Measurements from ENCODE around the gene ATP5F1D. TPM values are rescaled to one million over a fixed set of nuclear protein-coding genes. Genes with fewer than 3 reads are reported as not detected.

The ATP5F1D gene
- total RNA-seq, 1 donor from 2014 or later = 16.8 TPM

DNA sequence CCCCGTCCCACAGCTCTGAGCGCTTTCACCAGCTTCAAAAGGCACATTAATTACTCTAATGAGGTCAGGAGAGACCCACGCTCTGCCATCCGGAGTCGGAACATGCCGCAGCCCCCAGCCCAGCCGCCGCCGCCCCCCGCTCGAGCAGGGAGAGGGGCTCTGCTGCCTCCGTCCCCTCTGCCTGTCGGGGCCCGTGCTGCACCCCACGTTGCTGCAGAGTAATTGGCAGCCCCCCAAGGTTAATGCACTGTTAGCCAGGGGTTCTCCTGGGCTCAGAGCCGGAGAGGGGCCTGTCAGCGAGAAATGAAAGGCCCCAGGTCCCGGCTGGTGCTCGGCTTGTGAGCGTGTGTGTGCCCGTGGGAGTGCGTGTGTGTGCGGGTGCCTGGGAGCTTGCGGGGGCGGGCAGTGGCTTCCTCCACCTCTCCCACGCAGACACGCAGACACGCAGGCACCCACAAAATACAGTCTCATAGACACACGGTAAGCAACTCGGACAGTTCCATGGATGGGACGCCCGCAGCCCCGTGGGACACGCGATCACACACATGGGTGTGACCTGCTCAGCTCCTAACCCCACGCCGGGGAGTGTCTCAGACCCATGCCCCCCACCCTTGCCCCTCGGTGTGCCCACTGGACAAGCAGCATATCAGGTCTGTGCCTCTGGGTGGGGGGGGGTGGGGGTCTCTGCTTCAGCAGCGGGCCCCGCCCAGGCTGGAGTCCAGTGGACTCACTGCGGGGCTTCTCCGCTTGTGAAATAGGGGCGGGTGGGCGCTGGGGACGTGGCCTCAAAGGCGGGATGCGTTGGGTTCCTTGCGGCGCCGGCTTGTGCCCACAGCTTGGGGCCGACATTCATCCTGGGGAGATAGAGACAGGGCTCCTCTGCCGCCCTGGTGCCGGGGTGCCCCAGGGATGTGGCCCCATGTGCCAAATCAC lies 39.4 kb downstream of the ATP5F1D start:
- no peak for DNase-seq (ENCODE audit: low read depth in 2 of 2)

- no peak for DNase-seq (ENCODE audit: low read depth in 2 of 2)
These were observed 40.2 kb downstream of the ATP5F1D start for GRCh38 chr19:1281569-1282287.

DNA sequence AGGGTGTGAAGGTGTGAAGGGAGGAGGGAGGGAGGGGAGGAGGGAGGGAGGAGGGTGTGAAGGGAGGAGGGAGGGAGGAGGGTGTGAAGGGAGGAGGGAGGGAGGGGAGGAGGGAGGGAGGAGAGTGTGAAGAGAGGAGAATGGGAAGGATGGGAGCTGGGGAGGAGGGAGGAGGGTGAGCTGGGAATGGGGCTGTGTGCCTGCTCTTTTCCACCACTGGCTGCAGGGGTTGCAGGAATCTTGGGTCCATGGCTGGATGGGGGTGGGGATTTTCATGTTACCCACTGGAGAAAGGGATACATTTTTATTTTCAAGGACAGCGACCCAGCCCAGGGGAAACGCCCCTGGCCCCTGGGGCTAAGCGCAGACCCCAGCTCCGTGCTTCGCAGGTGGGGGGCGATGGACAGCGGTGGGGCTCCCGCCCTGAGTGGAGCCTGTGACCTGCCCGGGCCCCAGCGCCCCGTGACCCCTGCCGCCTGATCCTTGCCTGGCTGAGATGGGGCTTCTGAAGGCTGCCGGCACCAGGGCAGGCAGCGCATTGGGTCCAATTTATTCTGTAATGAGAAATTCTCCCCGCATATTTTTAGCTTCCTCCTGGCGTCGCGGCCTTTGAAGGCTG lies 41.1 kb downstream of the ATP5F1D start:
- no peak for DNase-seq (ENCODE audit: low read depth in 2 of 2)

DNA sequence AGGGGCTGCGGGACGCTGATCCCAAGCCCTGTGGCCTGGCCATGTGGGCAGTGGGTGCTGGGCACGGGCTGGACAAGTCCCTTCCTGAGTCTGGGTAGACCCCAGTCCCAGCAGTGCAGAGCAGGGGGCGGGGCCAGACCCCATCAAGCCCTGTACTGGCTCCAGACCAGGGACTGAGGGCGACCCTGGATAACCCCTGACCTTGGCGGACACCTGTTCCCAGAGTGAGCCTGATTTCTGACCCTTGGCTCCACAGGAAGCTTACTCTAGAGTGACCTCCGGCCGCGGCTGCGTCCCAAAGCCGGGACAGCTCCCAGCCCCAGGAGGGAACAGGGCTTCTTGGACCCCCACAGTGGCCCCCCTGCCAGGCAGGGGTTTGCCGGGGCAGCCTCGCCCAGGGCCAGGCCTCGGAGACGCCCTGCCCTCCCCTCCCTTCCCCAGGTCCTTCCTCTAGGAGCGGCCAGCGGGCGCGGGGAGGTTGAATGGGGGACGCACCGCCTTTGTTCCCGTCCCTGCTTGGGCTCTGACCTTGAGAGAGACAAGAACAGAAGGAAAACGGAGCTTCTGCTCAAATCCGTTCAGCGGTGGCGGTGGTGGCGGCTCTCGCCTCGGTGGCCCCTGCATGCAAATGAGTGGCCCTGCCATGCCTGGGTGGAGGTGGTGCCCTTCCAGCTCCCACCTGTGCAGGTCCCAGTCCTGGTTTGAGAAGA lies 41.8 kb downstream of the ATP5F1D start:
- no peak for DNase-seq (ENCODE audit: low read depth in 2 of 2)

DNA sequence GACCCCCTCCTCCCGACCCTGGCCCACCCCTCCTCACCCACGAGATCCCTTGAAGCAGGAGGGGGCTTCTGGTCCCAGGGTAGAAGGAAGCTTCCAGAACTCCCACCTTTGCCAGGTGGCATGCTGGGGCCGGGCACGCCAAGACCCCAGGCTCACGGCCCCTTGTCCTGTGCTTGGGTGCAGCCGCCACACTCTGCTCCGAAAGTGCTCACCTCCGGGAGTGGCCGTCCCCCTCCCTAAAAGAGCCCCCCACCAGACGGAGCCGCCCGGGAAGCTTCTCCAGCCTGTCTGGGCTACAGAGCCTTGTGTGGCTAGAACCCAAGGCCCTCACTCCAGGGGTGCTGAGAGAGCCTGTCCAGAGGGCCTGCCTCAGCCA lies 42.4 kb downstream of the ATP5F1D start:
- no peak for DNase-seq (ENCODE audit: low read depth in 2 of 2)

GRCh38 chr19:1284293-1284978 lies 42.9 kb downstream of the ATP5F1D start:
- DNase-seq (ENCODE audit: low read depth in 2 of 2) = no peak

DNA sequence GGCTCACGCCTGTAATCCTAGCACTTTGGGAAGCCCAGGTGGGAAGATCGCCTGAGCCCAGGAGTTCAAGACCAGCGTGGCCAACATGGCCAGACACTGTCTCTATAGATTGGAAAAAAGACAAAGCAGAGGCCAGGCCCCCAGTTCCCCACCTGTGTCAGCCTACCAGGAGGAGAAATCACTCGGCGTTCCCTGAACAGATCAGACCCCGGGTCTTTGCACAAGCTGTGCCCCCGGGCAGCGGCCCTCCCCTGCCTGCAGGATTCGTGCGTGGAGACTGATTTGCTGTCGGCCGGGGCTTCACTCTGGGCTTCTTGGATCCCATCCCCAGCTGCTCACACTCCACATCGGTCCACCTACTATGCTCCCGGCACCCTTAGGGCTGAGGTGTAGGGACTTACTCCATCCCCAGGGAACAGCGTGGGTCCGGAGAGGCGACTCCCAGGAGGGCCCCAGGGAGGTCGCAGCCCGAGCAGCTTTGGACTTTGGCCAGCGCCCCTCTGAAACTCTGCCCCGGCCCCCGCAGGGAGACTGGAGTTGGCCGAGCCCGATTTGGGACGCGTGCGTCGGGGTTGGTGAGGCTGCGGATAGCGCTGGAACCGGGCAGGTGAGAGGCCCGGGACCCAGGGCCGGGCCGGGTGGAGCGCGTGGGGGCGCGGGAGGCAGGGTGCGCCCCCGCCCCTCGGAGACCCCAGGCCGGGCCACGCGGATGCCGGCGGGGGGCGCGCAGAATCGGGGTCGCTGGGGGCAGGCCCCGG lies 43.6 kb downstream of the ATP5F1D start:
- no peak for DNase-seq (ENCODE audit: low read depth in 2 of 2)

DNA sequence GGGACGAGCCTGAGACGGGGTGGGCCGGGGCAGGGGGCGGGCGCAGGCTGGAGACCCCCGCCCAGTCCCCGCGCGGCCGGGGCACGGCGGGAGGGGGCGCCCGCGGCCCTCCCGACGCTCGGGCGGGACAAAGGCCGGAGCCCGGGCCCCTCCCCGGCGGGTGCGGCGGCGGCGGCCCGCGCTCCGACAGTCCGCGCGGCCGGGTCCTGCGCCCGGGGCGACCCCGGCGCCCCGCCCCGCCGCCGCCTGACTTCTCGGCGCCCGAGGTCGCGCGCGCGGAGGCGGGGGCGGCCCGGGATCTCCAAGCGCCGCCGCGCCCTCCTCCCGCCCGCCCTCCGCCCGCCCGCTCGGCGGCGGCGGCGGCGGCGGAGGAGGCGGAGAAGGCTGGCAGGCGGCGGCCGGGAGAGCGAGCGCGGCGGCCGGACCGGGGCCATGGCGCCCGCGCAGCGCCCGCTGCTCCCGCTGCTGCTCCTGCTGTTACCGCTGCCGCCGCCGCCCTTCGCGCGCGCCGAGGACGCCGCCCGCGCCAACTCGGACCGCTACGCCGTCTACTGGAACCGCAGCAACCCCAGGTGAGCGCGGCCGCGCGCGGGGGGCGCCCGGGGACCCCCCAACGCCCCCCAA lies 44.3 kb downstream of the ATP5F1D start, which contains the start of gene EFNA2:
EFNA2 (plus strand) TSS at position 137 of the 624 bp plus-strand sequence; CDS start at position 433, 296 bp downstream.
- DNase-seq (ENCODE audit: low read depth in 2 of 2) = no peak

DNA sequence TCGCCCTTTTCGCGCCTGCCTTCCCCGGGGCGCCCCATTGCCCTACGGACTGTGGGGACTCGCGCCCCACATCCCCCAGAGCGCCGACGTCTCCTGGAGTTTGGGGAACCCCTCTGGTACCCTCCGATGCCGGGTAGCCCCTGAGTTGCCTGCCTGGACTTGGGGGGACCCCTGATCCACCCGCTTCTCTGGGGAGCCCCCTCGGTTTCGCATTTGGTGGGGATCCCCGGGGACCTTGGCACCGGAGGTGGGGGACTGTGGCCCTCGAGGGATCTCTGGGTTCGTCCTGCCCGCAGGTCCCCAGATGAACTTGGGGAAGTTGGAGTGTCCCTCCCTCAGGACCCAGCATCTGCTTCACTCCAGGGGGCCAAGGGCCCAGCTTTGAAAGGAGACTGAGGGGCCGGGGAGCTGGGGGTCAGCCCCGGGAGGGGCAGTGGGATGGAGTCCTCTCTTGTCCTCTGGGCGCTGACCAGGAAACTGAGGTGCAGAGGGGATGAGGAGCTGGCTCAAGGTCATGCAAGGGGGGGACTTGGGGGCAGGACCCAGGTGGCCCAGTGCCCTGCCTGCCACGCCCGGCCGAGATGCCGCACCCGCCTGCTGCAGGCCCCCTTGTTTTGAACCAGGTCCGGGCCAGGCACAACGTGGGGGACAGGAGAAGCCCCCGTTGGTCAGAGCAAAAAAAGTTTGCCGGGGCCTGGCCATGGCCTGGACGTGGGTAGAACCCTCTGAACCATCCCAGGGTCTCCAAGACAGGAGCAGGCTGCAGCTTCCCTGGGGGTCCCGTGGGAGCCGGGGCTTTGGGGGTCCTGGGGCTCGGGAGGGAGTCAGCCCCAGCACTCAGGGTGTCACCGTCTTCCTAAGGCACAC lies 45.2 kb downstream of the ATP5F1D start:
- DNase-seq (ENCODE audit: low read depth in 2 of 2) = no peak

DNA sequence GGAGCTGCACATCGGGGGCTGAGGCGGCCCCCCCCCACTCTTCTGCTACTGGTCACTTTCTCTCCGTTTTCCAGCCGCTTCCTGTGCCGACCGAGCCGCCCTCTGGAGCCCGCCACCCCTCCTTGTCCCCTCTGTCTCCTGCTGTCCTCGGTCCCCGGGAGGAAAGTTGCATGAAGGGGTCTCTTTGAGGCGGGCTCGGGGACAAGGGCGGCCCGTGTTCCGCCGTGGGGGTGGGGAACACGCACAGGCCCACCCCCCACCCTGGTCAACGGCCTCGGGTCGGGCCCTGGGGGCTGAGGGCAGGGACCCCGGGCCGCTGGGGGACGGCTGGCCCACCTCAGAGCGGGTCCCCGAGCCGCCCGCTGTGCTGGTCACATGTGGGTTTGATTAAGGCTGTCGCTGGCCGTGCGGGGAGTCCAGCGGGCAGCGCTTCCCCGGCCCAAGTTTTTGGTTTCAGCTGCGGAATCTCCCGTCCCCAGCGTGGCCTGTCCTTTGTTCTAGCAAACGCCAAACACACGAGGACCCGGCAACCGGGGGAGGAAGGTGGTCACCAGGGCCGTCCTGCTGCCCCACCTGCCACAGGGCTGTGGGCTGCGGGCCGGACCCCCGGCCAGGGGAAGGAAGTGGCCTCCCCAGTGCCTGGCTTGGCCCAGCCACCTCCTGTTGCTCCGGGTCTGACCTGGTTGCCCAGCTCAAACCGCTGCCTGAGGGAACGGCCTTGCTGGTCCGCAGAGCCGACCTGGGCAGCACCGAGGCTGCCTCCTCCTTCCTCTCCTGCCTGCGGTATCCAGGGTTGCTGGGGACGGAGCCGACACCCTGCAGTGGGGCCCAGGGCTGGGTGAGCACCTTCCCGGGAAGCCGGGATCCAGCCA lies 46.0 kb downstream of the ATP5F1D start:
- DNase-seq (ENCODE audit: low read depth in 2 of 2) = no peak

GRCh38 chr19:1288226-1288612 lies 46.7 kb downstream of the ATP5F1D start:
- DNase-seq (ENCODE audit: low read depth in 2 of 2) = no peak

DNA sequence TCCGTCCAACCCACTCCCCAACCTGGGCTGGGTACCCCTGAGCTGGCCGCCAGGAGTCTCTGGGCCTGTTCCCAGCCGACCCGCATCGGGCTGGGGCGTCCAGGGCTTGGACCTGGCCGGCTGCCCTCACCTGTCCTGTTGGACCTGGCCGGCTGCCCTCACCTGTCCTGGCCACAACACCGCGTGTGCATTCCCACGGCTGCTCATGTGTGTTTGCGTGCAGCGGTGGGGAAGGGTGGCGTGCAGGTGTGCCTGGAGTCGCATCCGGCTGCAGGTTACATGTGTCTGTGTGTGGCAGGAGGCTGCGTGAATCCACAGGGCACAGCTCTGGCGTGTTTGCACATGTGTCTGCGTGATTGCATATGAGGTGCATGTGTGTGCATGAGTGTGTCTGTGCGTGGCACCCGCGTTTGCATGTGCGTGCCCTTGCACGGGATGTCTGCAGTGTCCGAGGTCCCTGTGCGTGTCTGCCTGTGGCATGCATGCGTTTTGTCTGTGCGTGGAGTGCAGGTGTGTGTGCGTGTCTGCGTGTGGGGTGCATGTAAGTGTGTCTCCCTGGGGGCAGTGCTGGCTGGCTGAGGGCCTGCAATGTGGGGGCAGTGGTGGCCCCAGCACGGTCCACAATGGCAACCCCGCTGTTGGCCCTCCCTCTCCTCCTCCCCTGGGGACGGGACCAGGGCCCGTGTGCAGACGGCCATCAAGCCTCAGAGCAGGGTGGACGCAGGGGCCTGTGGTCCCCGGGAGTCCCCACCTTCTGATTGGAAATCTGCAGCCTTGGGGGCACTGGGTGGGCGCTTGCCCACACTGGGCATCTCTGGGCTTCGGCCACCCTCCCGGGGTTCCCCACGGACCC lies 47.5 kb downstream of the ATP5F1D start:
- DNase-seq (ENCODE audit: low read depth in 2 of 2) = no peak

DNA sequence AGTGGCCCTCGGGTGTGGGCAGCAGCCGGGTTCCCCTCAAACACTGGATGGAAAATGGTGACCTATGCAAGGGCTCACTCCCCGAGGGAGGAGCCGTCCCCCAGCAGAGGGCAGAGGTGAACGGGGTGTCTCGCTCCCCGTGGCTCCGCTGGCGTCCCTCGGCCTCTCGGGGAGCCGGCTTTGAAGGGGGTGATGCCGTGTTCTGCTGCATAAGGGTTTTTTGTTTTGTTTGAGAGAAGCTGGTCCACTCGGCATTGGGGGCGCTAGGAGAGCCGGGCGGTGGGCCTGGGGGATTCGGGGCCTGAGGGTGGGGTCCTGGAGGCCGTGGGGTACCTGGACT lies 48.1 kb downstream of the ATP5F1D start:
- DNase-seq (ENCODE audit: low read depth in 2 of 2) = no peak

DNA sequence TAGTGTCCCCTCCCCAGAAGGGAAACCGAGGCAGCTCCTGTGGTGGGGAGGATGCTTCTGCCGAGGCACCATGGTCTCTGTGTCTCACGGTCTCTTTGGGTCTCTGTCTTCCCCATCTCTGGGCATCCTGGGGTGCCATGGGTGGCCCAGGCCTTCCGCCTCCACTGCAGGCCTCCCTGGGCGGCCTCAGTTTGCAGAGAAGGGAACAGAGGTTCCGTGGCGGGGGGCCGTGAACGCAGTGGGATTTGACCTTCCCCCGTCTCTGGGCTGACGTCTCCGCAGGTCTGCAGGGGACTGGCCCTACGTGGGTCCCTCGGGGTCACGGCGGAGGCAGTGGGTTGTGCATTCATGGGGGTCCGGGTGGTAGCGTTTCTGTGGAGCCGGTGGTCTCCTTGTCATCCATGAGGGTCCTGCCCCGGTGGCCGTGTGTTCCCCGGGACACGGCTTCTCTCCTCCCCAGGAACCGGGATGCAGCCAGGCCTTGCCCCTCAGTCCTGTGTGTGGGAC lies 48.7 kb downstream of the ATP5F1D start:
- DNase-seq (ENCODE audit: low read depth in 2 of 2) = no peak

- DNase-seq (ENCODE audit: low read depth in 2 of 2) = no peak
These were observed 49.4 kb downstream of the ATP5F1D start for GRCh38 chr19:1290703-1291651.
